ENCODE measurements around the gene FST.

The FST gene

GRCh38 chr5:53490747-53491146, 10.3 kb downstream of the FST start:
- H3K4me1 ChIP-seq (ENCODE audit: control insufficient read depth, insufficient read depth, low read length) = peaks cover 31% of the 10 kb centered on the region
- peak overlapping the region; percentile 76 for H3K4me3 ChIP-seq (ENCODE audit: low read length)
- peak overlapping the region; percentile 75 for H3K9ac ChIP-seq (ENCODE audit: low read length)
- H3K36me3 ChIP-seq (ENCODE audit: control insufficient read depth, insufficient read depth, low read length, severe bottlenecking) = peaks cover 5% of the 10 kb centered on the region
- peak; percentile 80 for DNase-seq (ENCODE audit: low read depth)
- H3K27me3 ChIP-seq (replicated peaks; ENCODE audit: control insufficient read depth, insufficient read depth, low read length) = no peaks in the 10 kb centered on the region
- H3K9me3 ChIP-seq (ENCODE audit: control insufficient read depth, low read length) = no peaks in the 10 kb centered on the region

- H3K27me3 ChIP-seq (replicated peaks; ENCODE audit: control insufficient read depth, insufficient read depth, low read length) = no peaks in the 10 kb centered on the region
- no peak for DNase-seq (ENCODE audit: low read depth)
- H3K4me1 ChIP-seq (ENCODE audit: control insufficient read depth, insufficient read depth, low read length) = no peaks in the 10 kb centered on the region
- H3K36me3 ChIP-seq (ENCODE audit: control insufficient read depth, insufficient read depth, low read length, severe bottlenecking) = no peaks in the 10 kb centered on the region
- no peak overlapping the region for H3K9ac ChIP-seq (ENCODE audit: low read length)
- no peaks in the 10 kb centered on the region for H3K9me3 ChIP-seq (ENCODE audit: control insufficient read depth, low read length)
- H3K4me3 ChIP-seq (ENCODE audit: low read length) = no peak overlapping the region
Measured at GRCh38 chr5:53501054-53501453, 20.6 kb downstream of the FST start.

GRCh38 chr5:53503562-53504218, 23.3 kb downstream of the FST start:
- H3K9ac ChIP-seq (ENCODE audit: low read length) = no peak overlapping the region
- no peak for DNase-seq (ENCODE audit: low read depth)
- no peaks in the 10 kb centered on the region for H3K4me1 ChIP-seq (ENCODE audit: control insufficient read depth, insufficient read depth, low read length)
- H3K4me3 ChIP-seq (ENCODE audit: low read length) = no peak overlapping the region
- H3K27me3 ChIP-seq (replicated peaks; ENCODE audit: control insufficient read depth, insufficient read depth, low read length) = no peaks in the 10 kb centered on the region
- peaks cover 11% of the 10 kb centered on the region for H3K9me3 ChIP-seq (ENCODE audit: control insufficient read depth, low read length)
- no peaks in the 10 kb centered on the region for H3K36me3 ChIP-seq (ENCODE audit: control insufficient read depth, insufficient read depth, low read length, severe bottlenecking)

GRCh38 chr5:53507013-53507412, 26.6 kb downstream of the FST start:
- Histone ChIP-seq H3K9me3 (ENCODE audit: control insufficient read depth, low read length) (peaks cover 21% of the 10 kb centered on the region), H3K4me3 (ENCODE audit: low read length) (no peak overlapping the region), H3K4me1 (ENCODE audit: control insufficient read depth, insufficient read depth, low read length) (no peaks in the 10 kb centered on the region), H3K27me3 (replicated peaks; ENCODE audit: control insufficient read depth, insufficient read depth, low read length) (no peaks in the 10 kb centered on the region), H3K9ac (ENCODE audit: low read length) (no peak overlapping the region), H3K36me3 (ENCODE audit: control insufficient read depth, insufficient read depth, low read length, severe bottlenecking) (no peaks in the 10 kb centered on the region)
- DNase-seq (ENCODE audit: low read depth) = no peak

- Histone ChIP-seq H3K27me3 (replicated peaks; ENCODE audit: control insufficient read depth, insufficient read depth, low read length) (no peaks in the 10 kb centered on the region), H3K9ac (ENCODE audit: low read length) (no peak overlapping the region), H3K9me3 (ENCODE audit: control insufficient read depth, low read length) (peaks cover 21% of the 10 kb centered on the region)
Measured at GRCh38 chr5:53508125-53508524, 27.7 kb downstream of the FST start.

GRCh38 chr5:53512539-53512938, 32.1 kb downstream of the FST start:
- Histone ChIP-seq H3K9me3 (ENCODE audit: control insufficient read depth, low read length) (peaks cover 17% of the 10 kb centered on the region), H3K9ac (ENCODE audit: low read length) (no peak overlapping the region), H3K4me3 (ENCODE audit: low read length) (no peak overlapping the region), H3K27me3 (replicated peaks; ENCODE audit: control insufficient read depth, insufficient read depth, low read length) (no peaks in the 10 kb centered on the region), H3K36me3 (ENCODE audit: control insufficient read depth, insufficient read depth, low read length, severe bottlenecking) (no peaks in the 10 kb centered on the region), H3K4me1 (ENCODE audit: control insufficient read depth, insufficient read depth, low read length) (no peaks in the 10 kb centered on the region)
- no peak for DNase-seq (ENCODE audit: low read depth)

More at GRCh38 chr5:53508125-53508524, 27.7 kb downstream of the FST start:
- no peak for DNase-seq (ENCODE audit: low read depth)
- Histone ChIP-seq H3K4me3 (ENCODE audit: low read length) (no peak overlapping the region), H3K4me1 (ENCODE audit: control insufficient read depth, insufficient read depth, low read length) (no peaks in the 10 kb centered on the region), H3K36me3 (ENCODE audit: control insufficient read depth, insufficient read depth, low read length, severe bottlenecking) (no peaks in the 10 kb centered on the region)

DNA sequence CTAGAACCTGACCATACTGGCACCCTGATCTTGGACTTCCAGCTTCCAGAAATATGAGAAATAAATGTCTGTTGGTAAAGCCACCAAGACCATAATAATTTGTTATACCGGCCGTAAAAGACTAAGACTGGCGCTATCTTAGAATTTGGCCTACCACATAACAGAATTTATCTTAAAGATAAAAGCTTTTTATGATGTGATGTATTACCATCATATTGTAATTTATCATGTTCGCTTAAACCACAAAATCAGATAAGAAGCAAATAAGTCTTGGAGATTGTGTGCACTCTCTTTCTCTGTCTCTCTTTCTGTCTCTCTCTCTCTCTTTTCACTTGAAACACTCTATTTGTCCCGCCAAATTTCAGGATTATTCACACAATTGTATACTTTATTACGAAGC, 35.6 kb downstream of the FST start:
- peaks cover 6% of the 10 kb centered on the region for H3K9me3 ChIP-seq (ENCODE audit: control insufficient read depth, low read length)
- H3K27me3 ChIP-seq (replicated peaks; ENCODE audit: control insufficient read depth, insufficient read depth, low read length) = no peaks in the 10 kb centered on the region
- no peak overlapping the region for H3K4me3 ChIP-seq (ENCODE audit: low read length)
- no peaks in the 10 kb centered on the region for H3K4me1 ChIP-seq (ENCODE audit: control insufficient read depth, insufficient read depth, low read length)
- H3K36me3 ChIP-seq (ENCODE audit: control insufficient read depth, insufficient read depth, low read length, severe bottlenecking) = no peaks in the 10 kb centered on the region
- no peak for DNase-seq (ENCODE audit: low read depth)
- H3K9ac ChIP-seq (ENCODE audit: low read length) = no peak overlapping the region

- no peak overlapping the region for H3K4me3 ChIP-seq (ENCODE audit: low read length)
- peaks cover 11% of the 10 kb centered on the region for H3K9me3 ChIP-seq (ENCODE audit: control insufficient read depth, low read length)
- H3K9ac ChIP-seq (ENCODE audit: low read length) = no peak overlapping the region
- no peaks in the 10 kb centered on the region for H3K27me3 ChIP-seq (replicated peaks; ENCODE audit: control insufficient read depth, insufficient read depth, low read length)
- DNase-seq (ENCODE audit: low read depth) = no peak
- no peaks in the 10 kb centered on the region for H3K36me3 ChIP-seq (ENCODE audit: control insufficient read depth, insufficient read depth, low read length, severe bottlenecking)
- no peaks in the 10 kb centered on the region for H3K4me1 ChIP-seq (ENCODE audit: control insufficient read depth, insufficient read depth, low read length)
Measured at GRCh38 chr5:53520813-53521212, 40.4 kb downstream of the FST start.

All from adipocyte (in vitro differentiated cells).